IPS DF 19.7 (cell line): ENCODE measurements around the gene ZNF648.
"Not testable (repeated sequence)": the region's sequence is repeated elsewhere in the genome, so short reads cannot be mapped to it uniquely, and the experiment has no call there.

Experiments
- DNase-seq: peaks from one replicate; pipeline ENCODE4 v3.0.0-alpha.2; 2013; ENCODE audit warnings: low read depth, low spot score

ZNF648 gene

GRCh38 chr1:182029002-182029378 lies 32.5 kb downstream of the ZNF648 start:
- DNase-seq, result no peak

DNA sequence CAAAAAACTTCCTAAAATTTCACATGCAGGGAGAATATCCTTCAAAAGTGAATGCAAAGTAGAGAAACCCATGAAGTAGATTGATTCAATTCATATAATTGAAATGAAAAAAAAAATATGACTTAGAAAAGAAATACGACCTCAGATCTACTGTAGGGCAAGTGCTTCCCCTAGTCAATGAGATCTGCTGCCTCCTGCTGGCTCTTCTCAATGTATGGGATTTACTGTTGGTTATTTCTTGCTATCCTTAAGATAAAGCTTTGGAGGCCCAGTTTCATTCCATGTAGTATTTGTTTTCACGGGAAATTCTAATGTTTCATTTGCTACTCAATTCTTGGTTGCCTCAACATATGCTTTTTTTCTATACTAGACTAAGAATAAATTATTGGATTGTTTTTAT lies 46.2 kb downstream of the ZNF648 start:
- DNase-seq, result no peak

- DNase-seq, result not testable (repeated sequence)
Observed at GRCh38 chr1:182010800-182011370, 50.6 kb downstream of the ZNF648 start.

DNA sequence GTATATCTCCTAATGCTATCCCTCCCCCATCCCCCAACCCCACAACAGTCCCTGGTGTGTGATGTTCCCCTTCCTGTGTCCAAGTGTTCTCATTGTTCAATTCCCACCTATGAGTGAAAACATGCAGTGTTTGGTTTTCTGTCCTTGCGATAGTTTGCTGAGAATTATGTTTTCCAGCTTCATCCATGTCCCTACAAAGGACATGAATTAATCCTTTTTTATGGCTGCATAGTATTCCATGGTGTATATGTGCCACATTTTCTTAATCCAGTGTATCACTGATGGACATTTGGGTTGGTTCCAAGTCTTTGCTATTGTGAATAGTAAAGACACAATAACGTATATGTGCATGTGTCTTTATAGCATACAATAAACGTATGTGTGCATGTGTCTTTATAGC lies 56.1 kb downstream of the ZNF648 start:
- DNase-seq, result not testable (repeated sequence)

GRCh38 chr1:182004601-182005000 lies 56.9 kb downstream of the ZNF648 start:
- no peak for DNase-seq
